Fibroblast of skin of right biceps (primary cell): ENCODE data around the gene COTL1.

ENCODE experiments used
- DNase-seq: peaks from one replicate; pipeline ENCODE4 v3.0.0-alpha.2; 2013

The COTL1 gene

DNA sequence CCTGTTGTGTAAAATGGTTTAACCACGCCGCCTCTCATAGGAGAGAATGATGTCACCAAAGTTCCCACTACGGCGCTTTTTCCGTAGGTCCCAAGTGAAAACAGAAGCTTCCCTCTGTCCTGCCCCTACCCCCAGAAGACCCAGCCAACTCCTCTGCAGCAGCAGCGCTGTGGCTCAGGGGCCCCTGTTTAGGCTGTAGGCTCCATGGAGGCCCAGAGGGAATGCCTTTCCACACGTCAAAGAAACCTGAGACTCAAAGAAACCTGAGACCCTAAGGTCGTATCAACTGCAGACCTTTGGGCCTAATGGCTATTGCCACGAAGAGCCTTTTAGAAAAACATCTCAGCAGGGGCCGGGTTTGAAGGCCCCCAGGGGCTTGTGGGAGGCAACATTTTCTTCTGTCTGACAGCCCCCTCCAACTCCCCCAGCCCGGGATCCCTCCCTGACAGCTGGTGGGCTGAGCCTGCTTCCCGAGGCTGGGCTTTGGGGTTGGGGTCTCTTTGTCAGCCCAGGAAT, 70.3 kb downstream of the COTL1 start:
- no peak for DNase-seq

DNA sequence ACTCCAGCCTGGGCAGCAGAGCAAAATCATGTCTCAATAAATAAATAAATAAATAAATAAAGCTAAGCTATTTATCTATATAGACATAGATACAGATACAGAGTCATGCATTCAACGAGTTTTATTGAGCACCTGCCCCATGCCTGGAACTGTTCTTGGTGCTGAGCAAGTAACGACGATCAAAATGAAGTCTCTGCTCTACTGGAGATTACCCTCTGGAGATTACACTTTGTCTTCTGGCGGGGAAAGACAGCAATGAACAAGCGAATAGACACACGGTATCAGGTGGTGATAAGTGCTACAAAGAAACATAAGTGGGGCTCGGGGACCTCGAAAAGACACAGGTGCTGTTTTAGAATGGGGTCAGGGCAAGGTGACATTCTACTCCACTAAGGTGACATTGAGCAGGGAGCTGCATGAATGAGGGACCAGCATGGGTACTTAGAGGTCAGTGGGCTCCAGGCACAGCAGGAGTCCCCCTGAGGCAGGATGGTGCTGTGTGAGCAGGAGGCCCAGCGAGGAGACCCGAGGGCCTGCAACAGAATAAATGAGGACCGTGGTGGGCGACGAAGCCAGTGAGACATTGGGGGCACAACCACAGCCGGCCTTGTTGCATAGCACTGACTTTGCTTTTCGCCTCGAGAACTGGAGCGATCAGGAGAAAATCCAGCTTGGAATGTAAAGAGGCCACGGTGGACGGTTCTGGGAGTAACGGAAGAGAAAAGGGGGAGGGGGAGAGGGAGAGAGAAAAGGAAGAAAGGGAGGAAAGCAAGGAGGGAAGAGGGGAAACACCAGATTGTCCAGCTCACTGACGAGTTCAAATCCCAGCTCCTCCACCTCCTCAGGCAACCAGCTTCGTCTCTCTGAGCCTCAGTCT, 71.0 kb downstream of the COTL1 start:
- DNase-seq: no peak

DNA sequence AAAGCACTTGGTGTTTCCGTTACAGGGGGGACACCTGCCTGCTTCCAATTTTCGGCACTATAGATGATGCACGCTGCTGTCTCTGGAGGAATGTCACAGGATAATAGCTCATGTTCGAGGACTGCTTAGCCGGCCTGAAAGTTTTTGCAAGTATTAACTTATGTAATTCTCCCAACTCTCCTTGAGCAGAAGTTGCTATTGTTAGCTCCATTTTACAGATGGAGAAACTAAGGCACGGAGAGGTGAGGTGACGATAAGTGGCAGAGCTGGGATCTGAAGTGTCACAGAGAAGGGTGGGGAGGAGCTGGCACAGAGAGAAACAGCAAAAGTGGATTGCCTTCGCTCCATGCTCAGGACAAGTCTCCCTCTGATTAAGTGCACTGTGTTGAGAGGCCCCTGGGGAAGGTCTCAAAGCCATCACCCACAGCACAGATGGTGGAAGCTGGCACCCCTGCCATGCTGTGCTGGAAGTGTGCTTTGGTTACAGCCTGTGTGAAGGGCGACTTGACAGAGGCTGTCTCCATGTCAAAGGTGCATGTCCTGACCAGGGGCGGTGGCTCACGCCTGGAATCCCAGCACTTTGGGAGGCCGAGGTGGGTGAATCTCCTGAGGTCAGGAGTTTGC, 72.7 kb downstream of the COTL1 start:
- DNase-seq: no peak

DNA sequence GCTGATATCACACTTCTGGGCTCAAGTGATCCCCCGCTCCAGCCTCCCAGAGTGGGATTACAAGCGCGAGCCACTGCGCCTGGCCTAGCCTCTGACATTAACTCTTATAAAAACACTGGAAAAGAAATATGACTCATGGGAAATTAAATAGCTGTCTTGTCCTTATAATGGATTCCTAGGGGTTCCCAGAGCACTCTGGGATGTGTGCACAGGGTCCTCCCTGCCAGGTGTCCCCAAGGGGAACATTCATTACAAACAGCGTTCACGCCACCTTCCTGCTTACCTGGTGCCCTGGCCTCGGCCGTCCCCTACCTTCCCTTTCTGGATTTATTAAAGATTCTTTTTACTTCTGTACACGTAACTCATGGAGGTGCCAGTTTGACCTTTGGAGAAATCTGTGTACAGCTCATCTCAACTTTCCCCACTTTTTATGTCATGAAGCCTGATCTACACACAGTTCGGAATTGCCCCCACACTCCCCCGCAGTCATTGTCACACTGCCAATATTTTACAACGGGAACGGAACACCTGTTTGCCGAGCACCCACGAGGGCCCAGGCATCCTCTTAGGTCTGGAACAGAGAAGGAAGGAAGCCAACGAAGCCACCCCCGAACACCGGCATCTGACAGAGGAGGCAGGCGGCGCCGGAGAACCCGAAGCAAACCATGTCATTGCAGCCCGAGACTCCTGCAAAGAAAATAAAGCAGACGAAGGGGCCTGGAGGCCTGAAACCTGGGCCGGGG, 73.7 kb downstream of the COTL1 start:
- DNase-seq: peak; percentile 64

DNA sequence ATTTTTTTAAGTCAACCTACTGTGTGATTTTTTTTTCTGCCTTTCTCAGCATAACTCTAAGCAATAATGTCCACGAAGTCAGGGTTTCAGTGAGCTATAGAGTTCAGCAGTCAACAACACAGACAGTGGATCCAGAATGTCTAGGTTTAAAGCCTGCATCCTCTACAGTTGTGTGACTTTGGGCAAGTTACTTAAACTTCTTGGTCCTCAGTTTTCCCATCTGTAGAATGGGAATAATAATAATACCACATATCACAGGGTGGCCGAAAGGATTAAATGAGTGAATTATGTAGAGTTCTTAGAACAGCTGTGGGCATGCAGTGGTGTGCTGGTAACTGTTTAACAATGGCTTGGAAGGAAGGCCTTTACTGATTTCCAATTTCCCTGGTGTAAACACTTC, 74.6 kb downstream of the COTL1 start:
- no peak for DNase-seq

DNA sequence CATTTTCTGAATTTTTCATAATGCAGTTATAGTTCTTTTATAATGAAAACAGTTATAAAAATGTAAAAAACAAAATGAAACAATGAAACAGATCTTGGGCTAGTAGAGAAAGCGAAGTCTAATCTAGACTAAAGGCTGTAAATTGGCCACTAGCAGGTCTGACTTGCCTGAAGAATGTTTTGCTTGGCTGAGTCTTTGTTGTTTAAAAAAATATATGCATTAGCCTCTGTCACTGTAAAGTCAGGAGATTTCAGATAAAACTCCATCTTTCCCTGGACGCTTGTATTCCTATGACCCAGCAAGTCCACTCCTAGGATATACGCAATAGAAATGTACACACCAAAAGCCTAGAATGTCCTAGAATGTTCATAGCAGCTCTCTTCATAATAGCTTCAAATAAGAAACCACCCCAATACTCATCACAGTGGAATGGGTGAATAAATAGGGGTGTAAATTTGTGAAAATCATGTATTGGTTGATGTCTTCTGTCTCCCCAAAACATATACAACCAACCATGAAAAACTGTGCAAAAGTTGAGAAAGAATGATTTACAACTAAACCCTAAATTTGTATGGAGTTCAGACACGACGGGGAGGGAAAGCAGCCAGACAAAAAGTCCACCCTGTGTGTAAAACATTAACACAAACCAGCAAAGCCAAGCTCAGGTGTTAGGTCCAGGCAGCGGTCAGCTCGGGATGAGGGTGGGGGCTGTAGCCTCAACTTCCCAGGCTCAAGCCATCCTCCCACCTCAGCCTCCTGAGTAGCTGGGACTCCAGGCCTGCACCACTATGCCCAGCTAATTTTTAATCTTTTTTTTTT, 75.7 kb downstream of the COTL1 start:
- peak; percentile 35 for DNase-seq

DNA sequence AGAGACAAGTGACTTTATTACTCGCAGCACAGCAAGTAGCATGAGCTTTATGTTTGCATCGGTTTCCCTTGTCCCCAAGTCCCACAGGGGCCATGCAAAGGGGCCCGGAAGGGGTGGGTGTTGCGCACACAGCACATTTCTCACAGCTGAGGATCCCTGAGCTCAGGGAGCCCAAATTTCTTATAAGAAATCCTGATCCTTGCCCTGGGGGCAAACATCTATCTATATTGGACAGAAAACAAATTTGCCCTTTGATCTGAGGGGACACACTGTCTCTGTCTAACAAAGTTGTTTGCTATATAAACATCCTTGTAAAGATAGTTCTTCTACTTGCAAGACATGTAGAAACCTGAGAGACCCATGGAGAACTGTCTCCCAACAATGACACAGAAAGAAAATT, 77.7 kb downstream of the COTL1 start:
- DNase-seq: no peak

DNA sequence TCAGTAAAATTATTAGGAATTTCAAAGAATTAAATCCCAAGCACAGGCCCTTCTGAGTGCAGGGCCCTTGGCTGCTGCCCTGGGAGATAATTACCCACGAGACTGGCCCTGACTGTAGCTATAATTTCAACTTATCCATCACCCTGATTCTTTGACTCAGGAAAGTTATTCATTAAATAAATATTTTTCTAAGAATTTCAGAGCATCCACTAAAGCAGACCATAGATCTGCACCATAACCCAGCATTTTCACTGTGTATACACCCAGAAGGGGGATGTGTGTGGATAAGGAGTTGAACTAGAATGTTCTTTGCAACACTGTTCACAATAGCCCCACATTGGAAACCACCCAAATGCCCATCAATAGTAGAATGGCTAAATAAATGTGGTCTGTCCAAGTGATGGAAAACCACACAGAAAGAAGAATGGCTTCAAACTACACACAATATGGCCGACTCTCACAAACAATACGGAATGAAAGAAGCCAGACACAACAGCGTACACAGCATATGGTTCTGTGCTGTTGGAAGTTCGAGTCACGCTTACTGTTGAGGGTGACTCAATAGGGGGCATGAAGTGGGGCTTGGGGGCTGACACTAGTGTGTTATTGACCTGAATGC, 79.5 kb downstream of the COTL1 start:
- no peak for DNase-seq

DNA sequence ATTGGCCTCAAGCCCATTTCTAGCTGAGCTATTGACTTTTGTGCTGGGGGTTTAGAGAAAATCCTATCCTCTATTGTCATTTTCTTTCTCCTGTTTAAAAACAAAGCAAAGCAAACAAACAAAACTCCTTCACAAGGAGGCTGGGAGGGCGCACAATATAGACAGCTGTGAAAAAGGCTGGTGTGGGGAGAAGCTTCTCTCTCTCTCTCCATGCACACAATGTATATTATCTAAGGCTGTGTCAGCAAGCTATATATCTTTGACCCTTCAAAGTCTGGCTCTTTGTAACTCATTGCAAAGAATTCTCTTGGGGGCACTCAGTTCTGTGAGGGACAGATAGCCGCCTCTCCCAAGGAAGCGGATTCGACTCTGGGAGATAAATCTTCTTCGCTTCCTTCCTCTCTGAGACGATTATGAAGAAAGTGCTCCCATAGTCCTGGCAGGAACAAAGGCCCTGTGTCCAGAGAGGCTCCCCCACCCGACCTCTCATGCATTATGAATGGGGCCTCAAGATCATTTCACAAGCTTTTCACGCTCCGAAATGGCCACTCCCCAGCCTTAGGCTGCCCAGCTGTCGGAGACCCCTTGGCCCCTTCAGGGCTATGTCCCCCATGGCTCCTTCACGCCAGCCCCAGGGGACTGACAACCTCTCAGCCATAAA, 80.3 kb downstream of the COTL1 start:
- no peak for DNase-seq

DNA sequence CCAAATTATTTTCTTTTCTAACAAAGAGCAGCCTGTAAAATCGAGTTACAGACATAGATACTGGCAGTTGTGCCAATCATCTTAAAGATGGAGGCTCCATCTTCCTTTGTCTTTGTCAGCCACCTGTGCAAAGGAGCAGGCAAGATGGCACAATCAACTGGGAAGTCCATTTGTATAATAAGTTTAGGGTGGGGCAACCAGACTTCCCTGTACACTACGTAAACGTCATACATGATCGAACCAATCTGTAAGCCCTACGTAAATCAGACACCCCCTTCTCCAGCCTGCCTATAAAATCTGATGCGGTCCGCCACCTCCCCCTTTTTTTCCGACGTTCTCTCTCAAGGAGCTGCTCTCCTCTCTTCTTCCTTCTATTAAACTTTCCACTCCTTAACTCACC, 82.0 kb downstream of the COTL1 start:
- no peak for DNase-seq

DNA sequence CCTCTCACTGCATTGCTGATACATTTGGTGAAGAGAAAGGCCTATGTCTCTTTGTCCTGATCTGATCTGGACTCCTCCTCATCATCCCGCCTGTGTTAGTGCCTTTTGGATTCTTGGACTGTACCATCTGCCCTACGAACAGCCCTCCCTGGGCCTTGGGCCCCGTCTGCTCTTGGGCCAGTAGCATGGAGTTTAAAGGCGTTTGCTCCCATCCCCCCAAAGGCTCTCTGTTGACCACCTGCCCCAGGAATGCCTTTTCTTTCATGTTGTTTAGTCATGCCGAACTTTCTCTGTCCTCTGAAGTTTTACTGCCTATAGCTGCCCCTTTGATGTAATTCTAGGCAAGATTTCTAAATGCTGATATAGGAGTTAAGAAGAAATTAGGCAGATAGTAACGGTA, 82.5 kb downstream of the COTL1 start:
- no peak for DNase-seq

DNA sequence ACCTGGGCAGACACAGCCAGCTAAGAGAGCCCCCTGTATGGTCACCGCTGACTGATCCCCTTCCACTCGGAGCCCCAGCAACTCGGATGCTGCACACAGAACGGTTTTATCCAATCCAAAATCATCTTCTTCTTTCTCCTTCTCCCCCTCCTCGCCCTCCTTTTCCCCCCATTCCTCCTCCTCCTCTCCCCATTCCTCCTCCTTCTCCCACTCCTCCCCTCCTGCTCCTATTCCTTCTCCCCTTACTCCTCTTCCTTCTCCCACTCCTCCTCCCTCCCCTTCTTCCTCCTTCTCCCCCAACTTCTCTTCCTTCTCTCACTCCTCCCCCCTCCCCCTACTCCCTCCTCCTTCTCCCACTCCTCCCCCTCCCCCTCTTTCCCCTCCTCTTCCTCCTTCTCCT, 83.1 kb downstream of the COTL1 start:
- no peak for DNase-seq

DNA sequence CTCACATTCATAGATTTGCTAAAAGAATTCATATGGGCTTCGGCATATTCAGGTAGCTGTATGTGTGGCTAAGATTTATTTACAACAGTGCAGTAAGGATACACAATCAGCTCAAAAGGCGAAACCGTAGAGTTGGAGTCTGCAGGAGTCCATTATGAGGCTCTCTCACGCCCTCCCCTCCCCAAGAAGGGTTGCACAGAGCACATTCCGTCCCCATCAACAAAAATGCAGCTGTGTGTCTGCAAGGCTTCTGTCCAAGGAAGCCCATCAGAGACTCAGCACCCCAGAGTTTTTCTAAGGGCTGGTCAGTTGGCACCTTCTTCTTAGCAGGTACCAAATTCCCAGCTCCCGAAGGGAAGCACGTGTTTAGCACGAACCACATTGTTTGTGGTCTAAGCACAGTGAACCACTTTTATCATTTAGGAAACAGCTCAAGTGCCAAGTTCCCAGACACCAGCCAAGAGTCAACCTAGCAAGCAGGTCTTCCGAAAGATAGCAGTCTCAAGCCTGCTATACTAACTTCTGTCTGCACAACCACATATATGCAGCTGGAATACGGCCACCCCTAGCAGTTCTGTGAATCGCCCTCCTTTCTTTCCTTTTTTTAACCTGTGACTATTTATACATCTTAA, 84.9 kb downstream of the COTL1 start:
- DNase-seq: peak; percentile 31

DNA sequence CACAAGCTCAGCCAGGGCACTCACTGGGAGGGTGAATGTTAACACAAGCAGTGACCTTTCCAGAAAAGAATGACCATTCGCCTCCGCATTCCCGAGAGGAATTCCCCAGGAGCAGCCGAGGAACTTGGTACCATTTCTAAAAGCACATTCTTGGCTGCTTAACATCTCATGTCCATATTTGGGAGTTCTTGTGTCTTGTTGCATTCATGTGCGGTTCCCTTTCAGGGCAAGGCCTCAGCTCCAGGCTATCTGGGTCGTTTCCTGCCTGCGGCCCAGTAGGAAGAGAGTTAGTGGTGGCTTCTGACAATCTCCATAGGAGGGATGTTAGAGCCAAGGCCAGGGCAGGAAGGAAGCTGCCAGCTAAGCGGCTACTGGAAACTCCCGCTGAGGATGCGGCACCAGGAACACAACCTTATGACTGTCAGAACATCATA, 85.6 kb downstream of the COTL1 start:
- DNase-seq: peak; percentile 95

DNA sequence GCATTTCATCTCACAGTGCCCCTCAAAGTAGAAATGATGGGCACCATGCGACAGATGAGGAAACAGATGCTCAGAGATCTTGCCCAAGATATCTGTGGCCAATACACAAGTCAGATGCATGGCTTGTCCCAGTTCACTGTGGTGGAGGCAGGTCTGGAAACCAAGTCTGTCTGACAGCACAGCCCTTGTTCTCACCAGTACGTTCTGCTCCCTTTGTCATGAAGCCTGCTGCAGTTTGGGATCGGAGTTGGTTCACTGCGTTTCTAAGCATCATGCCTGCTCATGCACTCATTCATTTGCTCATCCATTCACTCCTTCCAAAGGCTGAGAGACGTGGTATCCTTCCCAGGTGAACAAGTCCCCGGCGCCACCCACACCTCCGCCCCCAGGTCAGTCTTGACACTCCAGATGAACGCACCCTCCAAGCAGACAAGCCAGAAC, 86.2 kb downstream of the COTL1 start:
- DNase-seq: no peak

DNA sequence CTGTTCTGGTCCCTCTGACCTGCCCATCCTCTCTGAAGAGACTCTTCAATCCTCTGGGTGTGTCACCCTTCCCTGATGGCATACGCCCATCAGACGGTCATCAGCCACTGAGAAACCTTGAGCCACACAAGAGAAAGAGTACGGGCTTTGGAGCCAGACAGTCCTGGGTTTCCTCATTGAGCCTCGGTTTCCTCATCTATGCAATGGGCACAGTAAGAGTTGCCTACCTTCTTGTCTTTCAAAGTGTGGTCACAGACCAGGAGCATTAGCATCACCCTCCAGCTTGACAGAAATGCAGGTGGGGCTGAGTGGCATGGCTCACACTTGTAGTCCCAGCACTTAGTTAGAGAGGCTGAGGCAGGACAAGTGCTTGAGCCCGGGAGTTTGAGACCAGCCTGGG, 87.3 kb downstream of the COTL1 start:
- DNase-seq: no peak

DNA sequence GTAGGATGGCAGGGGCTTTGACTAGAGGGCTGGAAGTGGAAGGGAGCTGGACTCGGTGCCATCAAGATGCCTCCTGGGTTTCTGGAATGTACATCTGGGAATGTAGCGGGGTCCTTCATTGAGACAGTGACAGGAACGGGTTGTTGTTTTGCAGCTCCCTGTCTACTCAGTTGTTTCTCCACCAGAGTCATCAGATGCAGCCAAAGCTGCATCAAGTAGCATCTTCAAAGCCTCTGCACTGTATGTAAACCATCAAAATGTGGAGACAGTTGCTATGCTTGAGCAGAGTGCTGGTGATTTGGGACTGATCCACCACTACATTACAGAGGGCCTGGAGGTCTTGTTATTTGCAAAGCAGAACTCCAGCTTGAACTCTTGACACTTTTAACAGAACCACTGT, 88.3 kb downstream of the COTL1 start:
- DNase-seq: no peak

DNA sequence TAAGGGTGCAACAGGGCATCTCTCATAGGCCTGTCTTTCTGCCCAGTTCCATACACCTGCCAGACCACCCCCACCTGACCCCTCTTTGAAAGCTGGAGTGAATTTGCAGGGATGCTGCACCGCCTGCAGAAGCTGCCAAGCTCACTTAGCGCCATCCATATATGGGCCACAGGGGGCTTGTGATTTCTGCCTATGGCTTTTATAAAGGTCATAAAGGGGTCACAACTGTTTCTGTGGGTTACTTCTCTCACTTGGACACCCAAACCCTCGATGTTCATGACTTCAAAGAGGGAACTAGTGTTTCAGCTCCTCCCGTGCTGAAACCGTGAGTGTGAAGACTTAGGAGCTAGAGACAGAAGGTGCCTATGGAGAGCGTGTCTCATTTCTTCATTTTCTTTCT, 89.6 kb downstream of the COTL1 start:
- DNase-seq: no peak

DNA sequence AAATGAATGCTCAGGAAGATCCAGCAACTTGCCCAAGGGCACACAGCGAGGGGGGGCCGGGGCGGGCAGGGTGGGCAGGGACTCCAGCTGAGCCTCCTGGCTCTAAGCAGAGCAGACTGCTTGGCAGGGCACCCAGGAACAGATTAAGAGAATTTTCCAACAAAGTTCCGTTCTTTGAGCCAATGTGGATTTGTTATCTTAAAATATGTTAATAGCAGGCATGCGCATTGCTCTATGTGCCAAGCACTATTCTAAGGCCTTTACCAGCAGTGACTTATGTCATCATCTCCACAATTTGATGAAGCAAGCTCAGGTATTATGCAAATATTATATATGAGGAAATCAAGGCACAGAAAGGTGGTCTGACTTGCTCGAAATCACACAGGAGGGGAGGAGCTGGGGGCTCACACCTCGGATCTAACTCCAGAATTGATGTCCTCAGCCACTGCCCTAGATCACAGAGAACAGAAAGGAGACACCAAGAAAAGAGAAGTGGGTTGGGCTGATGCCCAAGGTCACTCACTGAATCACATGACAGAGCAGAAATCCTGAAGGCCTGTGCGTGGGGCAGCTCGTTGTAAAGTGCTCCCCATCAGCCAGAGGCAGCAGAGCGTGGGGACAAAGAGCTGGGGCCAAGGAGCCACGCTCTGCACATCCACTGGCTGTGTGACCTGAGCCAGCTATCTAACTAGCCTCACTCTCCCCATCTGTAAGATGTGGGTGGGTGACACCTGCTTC, 90.2 kb downstream of the COTL1 start:
- DNase-seq: no peak

DNA sequence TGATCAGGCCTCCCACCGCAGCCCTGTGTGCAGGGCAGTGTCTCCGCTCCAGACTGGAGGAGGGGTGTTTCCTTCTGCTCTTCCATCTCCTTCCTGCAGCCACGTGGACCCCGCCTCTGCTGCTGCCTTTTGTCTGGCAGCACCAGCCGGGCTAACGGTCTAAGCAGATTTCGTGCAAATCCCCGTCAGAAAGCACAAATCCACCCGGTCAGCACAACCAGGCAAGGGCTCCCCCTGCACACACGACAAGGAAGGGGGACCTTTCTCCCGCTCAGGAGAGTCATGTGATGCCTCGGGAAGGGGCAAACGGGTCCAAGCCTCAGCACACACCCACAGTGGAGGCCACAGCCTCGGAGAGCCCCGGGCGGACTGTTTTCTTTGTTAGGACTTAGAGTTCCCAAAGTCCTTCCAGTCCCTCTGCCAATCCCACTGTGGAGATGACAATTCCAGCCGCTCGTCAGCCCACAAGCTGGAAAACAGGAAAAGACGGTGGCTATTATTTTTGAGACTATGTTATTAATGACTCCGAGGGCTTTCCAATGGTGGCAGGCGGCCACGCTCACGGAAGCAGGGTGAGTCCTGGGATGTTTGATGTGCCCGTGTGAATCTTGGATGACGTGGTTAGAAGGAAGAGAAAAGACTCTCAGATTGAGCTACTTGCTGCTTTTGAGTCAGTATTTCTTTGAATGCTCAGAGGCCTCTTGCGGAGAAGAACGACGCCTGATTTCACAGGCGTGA, 90.9 kb downstream of the COTL1 start:
- peak; percentile 51 for DNase-seq
